NCI-H1105 treated with DMSO at 0.1 percent for 48 hours (cell line): ENCODE results near the gene KIF16B.
"Not testable (repeated sequence)": the region's sequence is repeated elsewhere in the genome, so short reads cannot be mapped to it uniquely, and the experiment has no call there.

Experiments
- DNase-seq: peaks from one replicate; lab custom pipeline; 2025; lab: John Stamatoyannopoulos, UW

The KIF16B gene

GRCh38 chr20:16522651-16523050 lies 50.6 kb downstream of the KIF16B start:
- not testable (repeated sequence) for DNase-seq

- no peak for DNase-seq
Observed at GRCh38 chr20:16520154-16520553, 53.1 kb downstream of the KIF16B start.

- not testable (repeated sequence) for DNase-seq
Observed at GRCh38 chr20:16519673-16520072, 53.6 kb downstream of the KIF16B start.

- no peak for DNase-seq
Observed at GRCh38 chr20:16518784-16519084, 54.5 kb downstream of the KIF16B start.

GRCh38 chr20:16517946-16518783 lies 55.1 kb downstream of the KIF16B start:
- DNase-seq: peak; percentile 63

- no peak for DNase-seq
Observed at GRCh38 chr20:16516794-16517193, 56.5 kb downstream of the KIF16B start.

- no peak for DNase-seq
Observed at GRCh38 chr20:16515046-16515445, 58.2 kb downstream of the KIF16B start.

- DNase-seq: no peak
Observed at GRCh38 chr20:16514140-16514539, 59.1 kb downstream of the KIF16B start.

GRCh38 chr20:16505894-16506293 lies 67.4 kb downstream of the KIF16B start:
- no peak for DNase-seq

- no peak for DNase-seq
Observed at GRCh38 chr20:16501301-16501700, 71.9 kb downstream of the KIF16B start.

GRCh38 chr20:16500197-16500596 lies 73.1 kb downstream of the KIF16B start:
- no peak for DNase-seq

GRCh38 chr20:16498526-16499253 lies 74.6 kb downstream of the KIF16B start:
- no peak for DNase-seq

GRCh38 chr20:16497896-16498295 lies 75.4 kb downstream of the KIF16B start:
- DNase-seq: no peak

GRCh38 chr20:16493486-16493885 lies 79.8 kb downstream of the KIF16B start:
- DNase-seq: no peak

- no peak for DNase-seq
Observed at GRCh38 chr20:16491294-16491905, 81.8 kb downstream of the KIF16B start.

- no peak for DNase-seq
Observed at GRCh38 chr20:16490696-16491095, 82.6 kb downstream of the KIF16B start.

- DNase-seq: no peak
Observed at GRCh38 chr20:16488616-16489015, 84.6 kb downstream of the KIF16B start.

GRCh38 chr20:16488086-16488485 lies 85.2 kb downstream of the KIF16B start:
- no peak for DNase-seq

- DNase-seq: no peak
Observed at GRCh38 chr20:16486532-16486931, 86.7 kb downstream of the KIF16B start.

GRCh38 chr20:16485401-16485800 lies 87.8 kb downstream of the KIF16B start:
- no peak for DNase-seq

GRCh38 chr20:16483024-16483423 lies 90.2 kb downstream of the KIF16B start:
- no peak for DNase-seq

GRCh38 chr20:16481977-16482376 lies 91.3 kb downstream of the KIF16B start:
- no peak for DNase-seq

- no peak for DNase-seq
Observed at GRCh38 chr20:16479666-16480065, 93.6 kb downstream of the KIF16B start.
